GM12875 (cell line): ENCODE measurements around the gene ANXA4.

Source experiments
- H3K4me3 ChIP-seq: one replicate; pipeline ENCODE4 v1.5.1; 2011; ENCODE audit warnings: low read depth, low read length, control low read depth
- TF ChIP-seq, protein P1 (sequence below): IDR thresholded peaks from 2 replicates; pipeline ENCODE4 v1.5.1; 2011; ENCODE audit warnings: low read depth, mild to moderate bottlenecking, control low read depth, inconsistent platforms, low read length, moderate library complexity, borderline replicate concordance; ENCODE audit not compliant: insufficient read depth

Gene ANXA4

DNA sequence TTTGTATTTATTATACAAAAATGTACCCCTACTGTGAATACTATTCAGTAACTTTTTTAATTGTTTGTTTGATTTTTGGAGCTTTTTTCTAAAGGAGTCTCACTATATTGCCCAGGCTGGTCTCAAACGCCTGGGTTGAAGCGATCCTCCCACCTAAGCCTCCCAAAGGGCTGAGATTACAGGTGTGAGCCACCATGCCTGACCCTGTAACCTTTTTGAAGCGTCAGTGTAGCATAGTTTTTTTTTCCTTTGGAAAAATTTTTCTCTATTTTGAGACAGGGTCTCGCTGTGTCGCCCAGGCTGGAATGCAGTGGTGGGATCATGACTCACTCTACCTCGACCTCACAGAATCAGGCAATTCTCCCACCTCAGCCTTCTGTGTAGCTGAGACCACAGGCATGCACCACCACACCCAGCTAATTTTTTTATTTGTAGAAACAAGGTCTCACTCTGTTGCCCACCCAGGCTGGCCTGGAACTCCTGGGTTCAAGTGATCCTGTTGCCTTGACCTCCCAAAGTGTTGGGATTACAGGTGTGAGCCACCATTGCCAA lies 89.5 kb downstream of the ANXA4 start:
- H3K4me3 ChIP-seq, result no peak overlapping the region
- TF ChIP-seq, protein P1, sequence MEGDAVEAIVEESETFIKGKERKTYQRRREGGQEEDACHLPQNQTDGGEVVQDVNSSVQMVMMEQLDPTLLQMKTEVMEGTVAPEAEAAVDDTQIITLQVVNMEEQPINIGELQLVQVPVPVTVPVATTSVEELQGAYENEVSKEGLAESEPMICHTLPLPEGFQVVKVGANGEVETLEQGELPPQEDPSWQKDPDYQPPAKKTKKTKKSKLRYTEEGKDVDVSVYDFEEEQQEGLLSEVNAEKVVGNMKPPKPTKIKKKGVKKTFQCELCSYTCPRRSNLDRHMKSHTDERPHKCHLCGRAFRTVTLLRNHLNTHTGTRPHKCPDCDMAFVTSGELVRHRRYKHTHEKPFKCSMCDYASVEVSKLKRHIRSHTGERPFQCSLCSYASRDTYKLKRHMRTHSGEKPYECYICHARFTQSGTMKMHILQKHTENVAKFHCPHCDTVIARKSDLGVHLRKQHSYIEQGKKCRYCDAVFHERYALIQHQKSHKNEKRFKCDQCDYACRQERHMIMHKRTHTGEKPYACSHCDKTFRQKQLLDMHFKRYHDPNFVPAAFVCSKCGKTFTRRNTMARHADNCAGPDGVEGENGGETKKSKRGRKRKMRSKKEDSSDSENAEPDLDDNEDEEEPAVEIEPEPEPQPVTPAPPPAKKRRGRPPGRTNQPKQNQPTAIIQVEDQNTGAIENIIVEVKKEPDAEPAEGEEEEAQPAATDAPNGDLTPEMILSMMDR, result no peak

DNA sequence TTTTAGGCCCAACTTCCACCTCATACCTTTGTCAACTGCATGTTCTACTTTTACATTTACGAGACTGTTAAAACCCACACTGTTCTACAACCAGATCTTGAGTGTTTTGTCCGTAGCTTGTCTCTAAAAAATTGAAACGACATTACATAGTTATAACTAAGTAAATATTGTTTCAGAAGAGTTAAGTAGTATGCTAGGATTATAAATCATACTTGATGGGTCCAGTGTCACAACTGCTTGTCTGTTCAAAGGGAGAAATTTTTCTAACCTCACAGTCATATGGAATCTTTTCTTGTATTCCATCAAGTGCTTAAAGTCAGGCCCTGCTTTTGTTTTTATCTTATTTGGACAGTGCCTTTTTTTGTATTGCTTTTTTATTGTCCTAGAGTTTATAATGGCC lies 91.8 kb downstream of the ANXA4 start:
- H3K4me3 ChIP-seq, result no peak overlapping the region
- TF ChIP-seq, protein P1, result no peak

DNA sequence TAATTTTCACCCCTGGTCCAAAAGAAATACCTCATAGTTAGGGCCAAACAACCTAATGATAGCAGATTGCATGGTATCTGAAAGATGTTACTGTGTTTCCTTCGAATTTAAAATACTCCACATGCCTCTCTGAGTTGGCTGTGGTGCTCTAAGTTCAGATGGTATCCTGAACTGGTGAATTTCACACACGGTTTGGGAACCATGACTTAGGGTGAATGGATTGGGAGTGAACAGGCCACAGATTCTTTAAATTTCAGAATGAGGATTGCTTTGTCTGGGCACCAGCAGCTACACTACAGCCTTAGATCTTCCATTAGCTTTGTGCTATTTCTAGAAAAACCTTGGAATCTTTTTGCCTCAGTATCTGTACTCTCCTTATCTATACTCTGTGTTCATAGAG lies 93.7 kb downstream of the ANXA4 start:
- TF ChIP-seq, protein P1, result no peak
- H3K4me3 ChIP-seq, result no peak overlapping the region

DNA sequence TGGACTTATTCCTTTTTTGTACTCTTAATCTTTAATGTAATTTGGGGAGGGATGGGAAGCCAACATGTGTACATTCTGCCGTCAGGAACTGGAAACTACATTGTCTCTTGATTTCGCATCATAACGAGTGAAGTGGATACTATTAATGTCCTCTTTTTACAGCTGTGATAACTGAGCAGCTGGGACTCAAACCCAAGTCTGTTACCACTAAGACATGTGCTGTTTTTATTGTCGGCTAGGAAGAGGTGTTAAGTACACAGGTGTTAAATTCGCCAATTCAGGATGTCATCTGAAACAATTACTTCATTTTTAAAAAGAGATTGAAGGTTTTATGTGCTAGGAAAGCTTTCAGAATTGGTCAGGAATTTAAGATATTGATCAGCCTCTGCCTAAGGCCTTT lies 94.4 kb downstream of the ANXA4 start:
- no peak overlapping the region for H3K4me3 ChIP-seq
- TF ChIP-seq, protein P1, result no peak

DNA sequence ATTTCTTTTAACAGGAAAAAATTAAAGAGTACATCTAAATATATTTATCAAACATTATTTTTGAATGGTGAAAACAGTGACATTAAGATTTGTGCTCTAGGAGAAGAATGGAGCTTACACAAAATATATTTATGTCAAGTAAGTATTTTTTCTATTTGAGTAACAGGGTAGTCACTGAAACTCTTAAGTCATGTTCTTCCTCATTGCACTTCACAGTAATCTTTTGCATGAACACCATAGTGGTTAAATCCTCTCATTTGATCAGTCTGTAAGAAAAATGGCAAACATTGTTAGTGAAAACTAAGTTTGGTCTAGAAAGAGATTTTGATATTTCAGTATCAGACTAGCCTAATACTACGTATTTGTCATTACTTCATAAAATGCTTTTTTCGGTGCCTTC lies 95.6 kb downstream of the ANXA4 start:
- H3K4me3 ChIP-seq, result no peak overlapping the region
- TF ChIP-seq, protein P1, result no peak

DNA sequence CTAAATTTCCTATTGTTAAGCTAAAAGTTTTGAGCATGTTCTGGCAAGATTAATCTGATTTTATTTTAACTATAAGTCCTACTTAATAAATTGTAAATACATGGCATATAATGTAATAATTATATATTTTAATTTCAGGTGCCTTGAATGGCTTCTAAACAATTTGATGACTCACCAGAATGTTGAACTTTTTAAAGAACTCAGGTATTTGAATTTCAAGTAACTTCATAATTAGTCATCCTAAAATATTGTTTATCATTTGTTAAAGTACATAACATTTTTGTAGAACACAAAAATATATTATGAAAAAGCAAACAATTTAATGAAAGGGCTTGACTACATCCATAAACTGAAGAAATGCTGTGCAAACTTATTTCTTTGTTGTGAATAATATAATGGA lies 102.1 kb downstream of the ANXA4 start:
- TF ChIP-seq, protein P1, result no peak
- H3K4me3 ChIP-seq, result no peak overlapping the region

DNA sequence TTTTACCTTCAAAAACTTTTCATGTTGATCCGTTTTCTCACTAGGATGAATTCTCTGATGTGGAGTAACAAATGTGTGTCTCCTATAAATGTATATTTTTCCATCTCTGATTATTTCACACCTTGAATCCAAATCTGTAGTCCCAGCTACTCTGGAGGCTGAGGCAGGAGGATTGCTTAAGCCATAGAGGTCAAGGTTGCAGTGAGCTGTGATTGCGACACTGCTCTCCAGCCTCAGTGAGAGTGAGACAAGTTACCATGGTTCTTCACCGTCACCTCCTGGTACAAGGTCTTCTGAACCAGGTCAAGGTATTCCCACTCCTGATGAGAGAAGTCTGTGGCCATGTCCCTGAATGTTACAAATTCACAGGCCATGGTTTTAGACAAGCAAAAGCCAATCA lies 102.6 kb downstream of the ANXA4 start:
- H3K4me3 ChIP-seq, result no peak overlapping the region
- TF ChIP-seq, protein P1, result no peak
